Mucosa of stomach (tissue), 1 donor: Measurements from ENCODE around the gene SALL4.
"Not testable (repeated sequence)": the region's sequence is repeated elsewhere in the genome, so short reads cannot be mapped to it uniquely, and the experiment has no call there.

Experiments used
- H3K27me3 ChIP-seq: one replicate; pipeline ENCODE4 v1.7.0; 2013; ENCODE audit warnings: mild to moderate bottlenecking, low read length; ENCODE audit not compliant: control insufficient read depth, insufficient read depth
- H3K36me3 ChIP-seq: one replicate; pipeline ENCODE4 v1.7.0; 2013; ENCODE audit warnings: low read length; ENCODE audit not compliant: control insufficient read depth, insufficient read depth
- H3K4me1 ChIP-seq: one replicate; pipeline ENCODE4 v1.7.0; 2013; ENCODE audit warnings: mild to moderate bottlenecking, low read length; ENCODE audit not compliant: control insufficient read depth, insufficient read depth
- H3K4me3 ChIP-seq: one replicate; pipeline ENCODE4 v1.7.0; 2013; ENCODE audit warnings: low read length
- H3K9ac ChIP-seq: one replicate; pipeline ENCODE4 v1.7.0; 2013; ENCODE audit warnings: mild to moderate bottlenecking, low read length, moderate library complexity
- H3K9me3 ChIP-seq: one replicate; pipeline ENCODE4 v1.7.0; 2013; ENCODE audit warnings: mild to moderate bottlenecking, low read length, moderate library complexity; ENCODE audit not compliant: control insufficient read depth
- donor health status: Pancreatic carcinoma.

Gene SALL4

GRCh38 chr20:51772236-51772635 is 30.1 kb downstream of the SALL4 start:
- Histone ChIP-seq H3K9me3 (no peaks in the 10 kb centered on the region), H3K27me3 (no peaks in the 10 kb centered on the region), H3K9ac (no peak overlapping the region), H3K36me3 (no peaks in the 10 kb centered on the region), H3K4me3 (no peak overlapping the region), H3K4me1 (no peaks in the 10 kb centered on the region)

GRCh38 chr20:51769976-51770615 is 32.2 kb downstream of the SALL4 start:
- H3K9ac ChIP-seq: no peak overlapping the region
- no peak overlapping the region for H3K4me3 ChIP-seq
- H3K27me3 ChIP-seq: no peaks in the 10 kb centered on the region
- H3K9me3 ChIP-seq: no peaks in the 10 kb centered on the region
- H3K4me1 ChIP-seq: peaks cover 6% of the 10 kb centered on the region
- H3K36me3 ChIP-seq: no peaks in the 10 kb centered on the region

GRCh38 chr20:51768759-51769517 is 33.4 kb downstream of the SALL4 start:
- Histone ChIP-seq H3K9ac (peak overlapping the region; percentile 1), H3K9me3 (no peaks in the 10 kb centered on the region), H3K27me3 (no peaks in the 10 kb centered on the region), H3K4me3 (no peak overlapping the region), H3K36me3 (no peaks in the 10 kb centered on the region), H3K4me1 (peaks cover 6% of the 10 kb centered on the region)

GRCh38 chr20:51767867-51768758 is 34.2 kb downstream of the SALL4 start, which contains the start of gene ATP9A:
ATP9A (minus strand) TSS chr20:51768390; CDS start chr20:51768369, 21 bp downstream.
- H3K4me1 ChIP-seq: peaks cover 6% of the 10 kb centered on the region
- H3K9ac ChIP-seq: peak within 1 kb of the TSS; percentile 88
- H3K9me3 ChIP-seq: no peaks in the 10 kb centered on the region
- H3K4me3 ChIP-seq: peak within 1 kb of the TSS; percentile 79
- no peaks in the 10 kb centered on the region for H3K27me3 ChIP-seq
- H3K36me3 ChIP-seq: no peaks in the 10 kb centered on the region

GRCh38 chr20:51766994-51767866 is 35.1 kb downstream of the SALL4 start:
- Histone ChIP-seq H3K9ac (peak overlapping the region; percentile 88), H3K4me3 (peak overlapping the region; percentile 79), H3K36me3 (no peaks in the 10 kb centered on the region), H3K4me1 (peaks cover 6% of the 10 kb centered on the region), H3K27me3 (no peaks in the 10 kb centered on the region), H3K9me3 (no peaks in the 10 kb centered on the region)

GRCh38 chr20:51765381-51765780 is 36.9 kb downstream of the SALL4 start:
- H3K27me3 ChIP-seq, H3K9me3 ChIP-seq, H3K36me3 ChIP-seq, H3K9ac ChIP-seq, H3K4me3 ChIP-seq: not testable (repeated sequence)
- peaks cover 20% of the 10 kb centered on the region for H3K4me1 ChIP-seq

- H3K27me3 ChIP-seq: no peaks in the 10 kb centered on the region
- H3K9me3 ChIP-seq: no peaks in the 10 kb centered on the region
- no peak overlapping the region for H3K9ac ChIP-seq
- H3K4me3 ChIP-seq: no peak overlapping the region
- H3K36me3 ChIP-seq: no peaks in the 10 kb centered on the region
- H3K4me1 ChIP-seq: peaks cover 29% of the 10 kb centered on the region
Observed at GRCh38 chr20:51763965-51764602, 38.2 kb downstream of the SALL4 start.

- Histone ChIP-seq H3K9ac (peak overlapping the region; percentile 2), H3K9me3 (no peaks in the 10 kb centered on the region), H3K4me3 (no peak overlapping the region), H3K36me3 (no peaks in the 10 kb centered on the region), H3K4me1 (peaks cover 48% of the 10 kb centered on the region), H3K27me3 (no peaks in the 10 kb centered on the region)
Observed at GRCh38 chr20:51760905-51761546, 41.3 kb downstream of the SALL4 start.

- H3K9ac ChIP-seq: no peak overlapping the region
- no peaks in the 10 kb centered on the region for H3K36me3 ChIP-seq
- H3K27me3 ChIP-seq: no peaks in the 10 kb centered on the region
- no peaks in the 10 kb centered on the region for H3K9me3 ChIP-seq
- H3K4me3 ChIP-seq: no peak overlapping the region
- peaks cover 47% of the 10 kb centered on the region for H3K4me1 ChIP-seq
Observed at GRCh38 chr20:51759769-51760510, 42.4 kb downstream of the SALL4 start.

- H3K4me1 ChIP-seq: peaks cover 47% of the 10 kb centered on the region
- no peaks in the 10 kb centered on the region for H3K9me3 ChIP-seq
- H3K36me3 ChIP-seq: no peaks in the 10 kb centered on the region
- no peak overlapping the region for H3K9ac ChIP-seq
- no peaks in the 10 kb centered on the region for H3K27me3 ChIP-seq
- H3K4me3 ChIP-seq: no peak overlapping the region
Observed at GRCh38 chr20:51758978-51759544, 43.3 kb downstream of the SALL4 start.
